GM19238 (cell line): ENCODE results near the gene ERP27.

ENCODE experiments used
- DNase-seq: peaks from one replicate; pipeline ENCODE4 v3.0.0; 2011; ENCODE audit warnings: low spot score; ENCODE audit not compliant: insufficient read length

The ERP27 gene

DNA sequence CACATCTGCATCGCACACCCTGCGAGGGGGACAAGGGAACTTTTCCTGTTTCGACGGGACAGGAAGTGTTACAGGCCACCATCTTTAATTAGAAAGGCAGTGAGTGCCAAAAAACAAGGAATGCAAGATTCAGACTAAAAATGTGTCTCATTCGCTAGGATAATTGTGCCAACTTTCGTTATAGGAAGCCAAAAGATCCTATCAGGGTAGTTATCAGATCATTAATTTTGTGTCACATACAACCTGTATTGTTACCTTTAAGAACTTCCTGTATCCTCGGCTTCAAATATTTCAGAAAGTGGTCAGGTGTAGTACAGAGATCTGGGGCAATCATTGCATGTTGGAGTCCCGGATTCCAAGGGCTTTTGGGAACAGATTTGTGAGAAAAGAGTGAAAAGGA lies 33.5 kb downstream of the ERP27 start:
- no peak for DNase-seq

- DNase-seq = no peak
Observed at GRCh38 chr12:14903386-14904098, 34.8 kb downstream of the ERP27 start.

DNA sequence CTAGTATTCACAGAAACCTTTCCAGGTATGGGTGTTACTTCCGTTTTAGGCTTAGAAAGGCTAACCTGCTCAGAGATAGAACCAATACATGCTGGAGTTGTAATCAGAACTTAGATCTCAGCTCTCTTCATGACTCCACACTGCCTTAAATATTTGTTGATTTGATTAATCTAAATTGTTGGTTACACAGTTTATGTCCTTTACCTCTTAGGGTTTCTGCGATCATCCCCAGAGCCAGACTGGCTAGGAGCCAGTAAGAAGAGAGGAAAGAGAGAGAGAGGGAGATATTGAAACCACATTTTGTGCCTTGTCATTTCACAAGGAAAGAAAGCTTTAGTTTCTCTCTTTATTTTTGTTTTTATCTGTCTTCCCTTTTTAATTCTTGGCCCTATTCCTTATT lies 35.9 kb downstream of the ERP27 start:
- DNase-seq = no peak

GRCh38 chr12:14901228-14901562 lies 37.1 kb downstream of the ERP27 start:
- DNase-seq = no peak

- DNase-seq = no peak
Observed at GRCh38 chr12:14900521-14901227, 37.7 kb downstream of the ERP27 start.

DNA sequence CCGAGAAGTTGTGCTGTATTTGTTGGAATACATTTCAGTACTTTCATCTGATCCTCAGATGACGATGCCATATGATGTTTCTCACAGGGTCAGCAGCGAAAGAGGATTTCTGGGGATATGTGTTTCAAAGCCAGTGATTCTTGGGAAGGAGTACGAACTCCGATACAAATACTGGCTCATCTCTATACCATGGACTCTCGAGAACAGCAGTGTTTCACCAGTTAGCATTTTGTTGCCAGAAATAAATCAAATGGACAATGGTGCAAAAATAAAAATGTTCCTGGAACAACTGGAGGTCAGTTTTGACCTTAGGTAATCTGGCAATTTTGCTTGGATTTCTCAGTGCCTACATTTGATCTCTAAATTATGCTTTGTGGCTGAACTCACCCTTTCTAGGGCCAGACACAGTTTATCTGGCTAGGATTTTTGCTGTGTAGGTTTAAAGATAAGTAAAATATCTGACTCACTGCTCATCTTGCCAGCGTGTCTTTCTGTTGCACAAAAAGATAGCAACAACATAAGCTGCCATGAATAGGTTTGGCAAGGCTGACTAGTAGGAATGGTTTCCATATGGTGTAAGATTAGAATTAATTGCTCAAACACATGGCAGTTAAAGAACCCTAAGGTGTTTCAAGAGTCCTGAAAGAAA lies 41.7 kb downstream of the ERP27 start:
- DNase-seq = no peak

- DNase-seq = no peak
Observed at GRCh38 chr12:14893506-14894250, 44.7 kb downstream of the ERP27 start.

DNA sequence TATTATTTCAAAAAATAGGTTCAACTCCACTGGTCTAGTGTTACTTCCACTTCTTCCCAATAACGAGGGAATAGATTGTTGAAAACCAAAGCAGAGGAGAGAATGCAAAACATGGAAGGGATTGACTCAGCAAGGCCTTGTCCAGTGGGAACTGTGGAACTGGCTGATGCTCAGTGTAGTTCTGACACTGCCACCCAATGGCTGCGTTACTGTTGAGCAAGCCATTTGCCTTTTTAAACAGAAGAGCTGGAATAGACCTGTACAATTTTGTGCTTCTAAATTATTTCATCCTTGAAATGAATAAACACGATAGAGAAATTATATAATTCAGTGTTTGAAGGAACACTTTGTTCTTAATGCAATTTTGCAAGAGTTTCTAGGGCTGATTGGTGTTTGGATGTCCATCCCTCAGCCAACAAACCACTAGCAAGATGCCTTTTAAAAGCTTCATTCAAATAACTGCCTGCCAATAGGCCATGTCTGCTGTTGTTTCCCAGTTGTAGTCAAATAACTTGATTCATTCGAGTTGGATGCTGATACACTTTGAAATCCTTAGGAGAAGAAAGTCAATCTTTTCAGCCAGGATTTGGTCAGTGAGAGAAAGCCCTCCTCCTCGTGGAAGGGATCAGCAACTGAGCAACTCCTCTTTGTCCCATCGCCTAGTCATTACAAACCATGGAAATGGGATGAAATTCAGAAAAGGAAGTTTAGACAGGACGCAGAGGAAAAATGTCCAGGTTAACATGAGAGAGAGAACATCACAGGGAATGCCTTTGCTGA lies 45.4 kb downstream of the ERP27 start:
- no peak for DNase-seq

GRCh38 chr12:14890701-14891100 lies 47.6 kb downstream of the ERP27 start:
- no peak for DNase-seq

- no peak for DNase-seq
Observed at GRCh38 chr12:14886271-14886670, 52.1 kb downstream of the ERP27 start.

- DNase-seq = no peak
Observed at GRCh38 chr12:14885718-14886221, 52.6 kb downstream of the ERP27 start, which contains the start of gene MGP. Gene MGP (minus strand): TSS chr12:14885854. CDS start chr12:14885791, 63 bp downstream.

GRCh38 chr12:14884458-14884878 lies 53.9 kb downstream of the ERP27 start:
- DNase-seq = peak; percentile 7

DNA sequence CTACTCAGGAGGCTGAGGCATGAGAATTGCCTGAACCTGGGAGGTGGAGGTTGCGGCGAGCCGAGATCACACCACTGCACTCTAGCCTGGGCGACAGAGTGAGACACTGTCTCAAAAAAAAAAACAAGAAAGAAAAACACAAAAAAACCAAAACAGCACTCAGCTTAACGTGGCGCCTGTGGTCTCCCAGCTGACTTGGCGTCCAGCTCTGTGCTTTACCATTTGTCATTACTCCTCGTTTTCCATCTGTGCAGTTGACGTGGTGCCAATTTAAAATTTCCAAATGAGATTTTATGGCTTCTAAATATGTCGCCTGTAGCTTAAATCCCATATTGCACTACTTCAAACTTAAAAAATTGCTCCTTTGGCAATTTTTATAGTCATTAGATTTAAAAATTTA lies 54.7 kb downstream of the ERP27 start:
- no peak for DNase-seq

- DNase-seq = no peak
Observed at GRCh38 chr12:14880890-14881453, 57.4 kb downstream of the ERP27 start.

DNA sequence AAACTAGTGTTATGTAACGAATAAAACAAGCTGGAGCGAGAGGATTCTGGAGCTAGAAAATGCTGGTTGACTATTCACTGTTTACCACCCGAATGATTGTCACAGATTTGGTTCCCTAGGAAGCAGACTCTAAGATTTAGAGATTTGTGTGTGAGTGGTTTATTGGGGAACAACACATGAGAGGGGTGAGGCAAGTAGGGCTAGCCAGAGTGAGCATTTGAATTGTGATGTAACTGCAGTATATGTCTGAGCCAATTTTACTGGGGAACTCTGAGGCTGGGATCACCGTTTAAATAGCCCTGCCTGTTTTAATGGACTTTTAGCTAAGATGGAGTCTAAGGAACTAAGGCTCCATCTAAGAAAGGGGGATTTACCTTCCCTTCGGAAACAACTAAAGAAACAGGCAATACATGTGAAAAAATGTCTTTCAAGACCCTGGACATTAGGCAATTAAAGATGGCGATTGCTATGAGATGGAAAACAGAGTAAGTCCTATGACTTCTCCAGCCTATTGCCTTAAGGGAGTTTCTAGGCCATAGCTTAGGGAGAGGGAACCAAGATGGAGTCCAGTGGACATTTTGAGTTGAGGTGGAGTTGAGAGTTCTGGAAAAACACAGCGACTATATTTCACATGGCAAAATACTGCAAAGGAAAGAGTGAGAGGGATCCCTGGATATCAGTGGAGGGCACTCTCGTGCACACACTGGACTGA lies 59.0 kb downstream of the ERP27 start:
- DNase-seq = no peak

- DNase-seq = no peak
Observed at GRCh38 chr12:14878488-14878887, 59.8 kb downstream of the ERP27 start.

GRCh38 chr12:14876833-14877232 lies 61.5 kb downstream of the ERP27 start:
- DNase-seq = no peak

- DNase-seq = no peak
Observed at GRCh38 chr12:14874882-14875281, 63.5 kb downstream of the ERP27 start.

GRCh38 chr12:14873440-14874185 lies 64.7 kb downstream of the ERP27 start:
- DNase-seq = no peak
